ENCODE measurements around the gene PI4KB.
A peak's percentile ranks its signal among the peaks of the same experiment; 100 is the strongest.

The PI4KB gene

GRCh38 chr1:151311011-151311410 is 16.2 kb downstream of the PI4KB start:
- no peak for DNase-seq

- DNase-seq = no peak
Measured at GRCh38 chr1:151309811-151310323, 17.3 kb downstream of the PI4KB start.

GRCh38 chr1:151294742-151295462 is 32.3 kb downstream of the PI4KB start:
- no peak for DNase-seq

- no peak for DNase-seq
Measured at GRCh38 chr1:151293093-151293492, 34.1 kb downstream of the PI4KB start.

GRCh38 chr1:151292207-151293030 is 34.8 kb downstream of the PI4KB start:
- DNase-seq = no peak

- no peak for DNase-seq
Measured at GRCh38 chr1:151290709-151291303, 36.4 kb downstream of the PI4KB start.

- no peak for DNase-seq
Measured at GRCh38 chr1:151289991-151290708, 37.1 kb downstream of the PI4KB start.

GRCh38 chr1:151289080-151289935 is 37.9 kb downstream of the PI4KB start:
- no peak for DNase-seq

GRCh38 chr1:151288502-151288901 is 38.7 kb downstream of the PI4KB start:
- no peak for DNase-seq

- DNase-seq = no peak
Measured at GRCh38 chr1:151287767-151288500, 39.3 kb downstream of the PI4KB start.

- no peak for DNase-seq
Measured at GRCh38 chr1:151287341-151287699, 39.9 kb downstream of the PI4KB start.

GRCh38 chr1:151286619-151287340 is 40.4 kb downstream of the PI4KB start:
- DNase-seq = no peak

- no peak for DNase-seq
Measured at GRCh38 chr1:151284013-151284577, 43.1 kb downstream of the PI4KB start.

- DNase-seq = no peak
Measured at GRCh38 chr1:151282883-151283725, 44.1 kb downstream of the PI4KB start.

GRCh38 chr1:151281969-151282882 is 45.0 kb downstream of the PI4KB start, which contains the start of gene ZNF687:
ZNF687 (plus strand) TSS chr1:151282299; CDS start chr1:151286292, 3,993 bp downstream.
- peak; percentile 94 for DNase-seq

GRCh38 chr1:151281225-151281968 is 45.8 kb downstream of the PI4KB start:
- DNase-seq = peak; percentile 68

GRCh38 chr1:151277249-151277648 is 50.0 kb downstream of the PI4KB start:
- DNase-seq = no peak
